Thyroid gland (tissue), 4 donors: ENCODE results near the gene ATXN2L.

ENCODE experiments used
- POLR2A ChIP-seq, 2 donors: fragments of 450-650 bp; IDR thresholded peaks; one replicate each; pipeline ENCODE4 v1.6.1; 2017; ENCODE audit warnings: antibody characterized with exemption in 2 of 2, mild to moderate bottlenecking in 2 of 2, moderate library complexity in 1 of 2
- TF ChIP-seq, protein P1 (sequence below), 6 experiments: fragments of 200-600 bp in 3 of 6; fragments of 450-650 bp in 3 of 6; sonication (generic) in 3 of 6; IDR thresholded peaks; one replicate each; pipeline ENCODE4 v1.5.1; 2016 to 2019; ENCODE audit warnings: antibody characterized with exemption in 6 of 6, mild to moderate bottlenecking in 2 of 6, inconsistent platforms in 1 of 6, moderate library complexity in 1 of 6

DNA sequence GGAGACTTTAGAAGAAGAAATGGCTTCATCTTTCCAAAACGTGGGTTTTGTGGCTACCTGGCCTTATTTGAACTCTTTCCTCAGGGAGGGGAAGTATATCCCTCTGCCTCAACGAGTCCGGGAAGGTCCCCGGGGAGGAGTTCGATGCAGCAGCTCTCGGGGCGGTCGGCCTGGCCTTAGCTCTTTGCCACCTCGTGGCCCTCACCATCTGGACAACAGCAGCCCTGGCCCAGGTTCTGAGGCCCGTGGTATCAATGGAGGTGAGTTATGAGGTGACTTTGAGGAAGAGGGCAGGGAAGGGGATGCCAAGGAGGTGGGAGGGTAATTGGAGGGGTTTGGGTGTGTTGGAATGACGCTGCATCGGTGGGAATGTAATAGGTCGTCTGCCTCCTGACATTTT, 7.7 kb downstream of the ATXN2L start:
- TF ChIP-seq, protein P1, sequence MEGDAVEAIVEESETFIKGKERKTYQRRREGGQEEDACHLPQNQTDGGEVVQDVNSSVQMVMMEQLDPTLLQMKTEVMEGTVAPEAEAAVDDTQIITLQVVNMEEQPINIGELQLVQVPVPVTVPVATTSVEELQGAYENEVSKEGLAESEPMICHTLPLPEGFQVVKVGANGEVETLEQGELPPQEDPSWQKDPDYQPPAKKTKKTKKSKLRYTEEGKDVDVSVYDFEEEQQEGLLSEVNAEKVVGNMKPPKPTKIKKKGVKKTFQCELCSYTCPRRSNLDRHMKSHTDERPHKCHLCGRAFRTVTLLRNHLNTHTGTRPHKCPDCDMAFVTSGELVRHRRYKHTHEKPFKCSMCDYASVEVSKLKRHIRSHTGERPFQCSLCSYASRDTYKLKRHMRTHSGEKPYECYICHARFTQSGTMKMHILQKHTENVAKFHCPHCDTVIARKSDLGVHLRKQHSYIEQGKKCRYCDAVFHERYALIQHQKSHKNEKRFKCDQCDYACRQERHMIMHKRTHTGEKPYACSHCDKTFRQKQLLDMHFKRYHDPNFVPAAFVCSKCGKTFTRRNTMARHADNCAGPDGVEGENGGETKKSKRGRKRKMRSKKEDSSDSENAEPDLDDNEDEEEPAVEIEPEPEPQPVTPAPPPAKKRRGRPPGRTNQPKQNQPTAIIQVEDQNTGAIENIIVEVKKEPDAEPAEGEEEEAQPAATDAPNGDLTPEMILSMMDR (IDR thresholded peaks at IDR 0.05): no peak
- no peak for TF ChIP-seq POLR2A (IDR thresholded peaks at IDR 0.05)
